Uterus (tissue), 2 donors: ENCODE results near the gene KCNMA1.

Source experiments
- POLR2A ChIP-seq, 2 donors: fragments of 450-650 bp; IDR thresholded peaks; one replicate each; pipeline ENCODE4 v1.6.1; 2016; ENCODE audit warnings: antibody characterized with exemption in 2 of 2, mild to moderate bottlenecking in 1 of 2, moderate library complexity in 1 of 2
- TF ChIP-seq, protein P1 (sequence below), 4 experiments: fragments of 200-600 bp in 2 of 4; fragments of 450-650 bp in 2 of 4; sonication (generic) in 2 of 4; IDR thresholded peaks; one replicate each; pipeline ENCODE4 v1.5.1; 2016 to 2019; ENCODE audit warnings: antibody characterized with exemption in 4 of 4, mild to moderate bottlenecking in 2 of 4, moderate library complexity in 1 of 4

DNA sequence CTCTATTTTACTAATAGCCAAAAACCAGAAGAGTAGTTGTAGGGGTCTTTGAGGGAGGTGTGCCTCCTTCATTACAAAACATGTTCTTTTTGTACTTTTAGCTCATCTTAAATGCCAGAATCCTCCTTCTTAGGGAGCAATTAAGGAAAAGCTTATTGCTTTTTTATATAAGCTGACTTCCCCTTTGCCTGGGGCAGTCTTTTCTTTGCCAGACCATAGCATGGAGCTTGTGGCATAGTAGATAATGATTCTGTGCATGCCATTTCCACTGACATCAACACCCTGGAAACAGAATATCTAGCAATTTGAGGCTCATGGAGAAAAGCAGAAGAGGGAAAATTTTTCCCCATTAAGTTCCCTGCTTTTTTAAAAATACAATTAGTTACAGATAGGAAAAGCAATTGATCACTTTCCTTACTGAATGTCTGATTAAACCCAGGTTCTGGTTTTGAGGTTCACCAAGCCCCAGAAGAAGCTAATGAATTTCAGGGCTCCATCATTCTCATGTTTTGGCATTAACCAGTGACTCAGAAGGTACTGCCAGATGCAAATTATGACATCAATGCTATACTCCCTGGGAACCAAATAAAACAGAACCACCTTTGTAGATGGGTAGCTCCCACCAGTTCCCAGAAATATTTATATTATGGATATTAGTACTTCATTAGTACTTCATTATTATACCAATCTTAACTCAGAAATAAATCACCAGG is 410.6 kb downstream of the KCNMA1 start:
- TF ChIP-seq, protein P1, sequence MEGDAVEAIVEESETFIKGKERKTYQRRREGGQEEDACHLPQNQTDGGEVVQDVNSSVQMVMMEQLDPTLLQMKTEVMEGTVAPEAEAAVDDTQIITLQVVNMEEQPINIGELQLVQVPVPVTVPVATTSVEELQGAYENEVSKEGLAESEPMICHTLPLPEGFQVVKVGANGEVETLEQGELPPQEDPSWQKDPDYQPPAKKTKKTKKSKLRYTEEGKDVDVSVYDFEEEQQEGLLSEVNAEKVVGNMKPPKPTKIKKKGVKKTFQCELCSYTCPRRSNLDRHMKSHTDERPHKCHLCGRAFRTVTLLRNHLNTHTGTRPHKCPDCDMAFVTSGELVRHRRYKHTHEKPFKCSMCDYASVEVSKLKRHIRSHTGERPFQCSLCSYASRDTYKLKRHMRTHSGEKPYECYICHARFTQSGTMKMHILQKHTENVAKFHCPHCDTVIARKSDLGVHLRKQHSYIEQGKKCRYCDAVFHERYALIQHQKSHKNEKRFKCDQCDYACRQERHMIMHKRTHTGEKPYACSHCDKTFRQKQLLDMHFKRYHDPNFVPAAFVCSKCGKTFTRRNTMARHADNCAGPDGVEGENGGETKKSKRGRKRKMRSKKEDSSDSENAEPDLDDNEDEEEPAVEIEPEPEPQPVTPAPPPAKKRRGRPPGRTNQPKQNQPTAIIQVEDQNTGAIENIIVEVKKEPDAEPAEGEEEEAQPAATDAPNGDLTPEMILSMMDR (IDR thresholded peaks at IDR 0.05), result no peak
- TF ChIP-seq POLR2A (IDR thresholded peaks at IDR 0.05), result no peak
